NCI-H524 treated with DMSO at 0.1 percent for 48 hours (cell line): ENCODE measurements around the gene TRAPPC4.
"Not testable (repeated sequence)": the region's sequence is repeated elsewhere in the genome, so short reads cannot be mapped to it uniquely, and the experiment has no call there.

Experiments used
- DNase-seq: peaks from one replicate; lab custom pipeline; 2025; lab: John Stamatoyannopoulos, UW

TRAPPC4 gene

DNA sequence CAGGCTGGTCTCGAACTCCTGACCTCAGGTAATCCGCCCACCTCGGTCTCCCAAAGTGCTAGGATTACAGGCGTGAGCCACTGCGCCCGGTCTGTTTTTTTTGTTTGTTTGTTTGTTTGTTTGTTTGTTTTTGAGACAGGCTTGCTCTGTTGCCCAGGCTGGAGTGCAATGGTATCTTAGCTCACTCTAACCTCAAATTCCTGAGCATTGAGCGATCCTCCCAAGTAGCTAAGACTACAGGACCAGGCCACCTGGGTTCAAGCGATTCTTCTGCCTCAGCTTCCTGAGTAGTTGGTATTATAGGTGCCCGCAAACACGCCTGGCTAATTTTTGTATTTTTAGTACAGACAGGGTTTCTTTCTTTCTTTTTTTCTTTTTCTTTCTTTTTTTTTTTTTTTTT is 14.9 kb downstream of the TRAPPC4 start:
- DNase-seq: not testable (repeated sequence)

DNA sequence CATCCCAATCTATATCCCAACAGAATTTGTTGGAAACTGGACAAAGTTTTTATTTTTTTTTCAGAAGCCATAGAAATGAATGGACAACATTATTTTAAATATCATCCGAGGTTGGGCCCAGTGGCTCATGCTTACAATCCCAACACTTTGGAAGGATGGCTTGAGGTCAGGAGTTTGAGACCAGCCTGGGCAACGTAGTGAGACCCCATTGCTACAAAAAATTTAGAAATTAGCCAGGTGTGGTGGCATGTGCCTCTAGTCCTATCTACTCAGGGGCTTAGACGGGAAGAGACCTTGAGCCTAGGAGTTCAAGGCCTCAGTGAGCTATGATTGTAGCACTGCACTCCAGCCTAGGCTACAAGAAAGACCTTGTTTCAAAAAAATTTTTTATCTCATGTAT is 16.2 kb downstream of the TRAPPC4 start:
- DNase-seq: no peak

DNA sequence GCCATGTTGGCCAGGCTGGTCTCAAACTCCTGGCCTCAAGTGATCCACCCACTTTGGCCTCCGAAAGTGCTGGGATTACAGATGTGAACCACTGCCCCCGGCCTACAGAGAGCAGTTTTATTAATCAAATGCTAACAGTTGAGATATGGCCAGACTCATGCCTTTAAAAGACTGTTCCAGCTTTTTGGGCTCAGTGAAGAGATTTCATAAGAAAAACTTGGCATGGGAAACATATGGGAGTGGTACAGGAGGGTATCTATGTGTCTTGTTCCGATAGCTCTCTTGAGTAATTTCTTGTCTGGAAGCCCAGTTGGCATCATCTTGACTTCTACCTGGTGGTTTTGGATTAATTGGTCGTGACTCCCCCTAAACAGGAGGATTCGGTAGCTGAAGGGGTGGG is 20.3 kb downstream of the TRAPPC4 start:
- DNase-seq: no peak

DNA sequence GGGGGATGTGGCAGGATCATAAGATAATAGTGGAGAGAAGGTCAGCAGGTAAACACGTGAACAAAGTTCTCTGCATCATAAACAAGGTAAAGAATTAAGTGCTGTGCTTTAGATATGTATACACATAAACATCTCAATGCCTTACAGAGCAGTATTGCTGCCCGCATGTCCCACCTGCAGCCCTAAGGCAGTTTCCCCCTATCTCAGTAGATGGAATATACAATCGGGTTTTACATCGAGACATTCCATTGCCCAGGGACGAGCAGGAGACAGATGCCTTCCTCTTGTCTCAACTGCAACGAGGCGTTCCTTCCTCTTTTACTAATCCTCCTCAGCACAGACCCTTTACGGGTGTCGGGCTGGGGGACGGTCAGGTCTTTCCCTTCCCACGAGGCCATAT is 20.9 kb downstream of the TRAPPC4 start:
- not testable (repeated sequence) for DNase-seq

DNA sequence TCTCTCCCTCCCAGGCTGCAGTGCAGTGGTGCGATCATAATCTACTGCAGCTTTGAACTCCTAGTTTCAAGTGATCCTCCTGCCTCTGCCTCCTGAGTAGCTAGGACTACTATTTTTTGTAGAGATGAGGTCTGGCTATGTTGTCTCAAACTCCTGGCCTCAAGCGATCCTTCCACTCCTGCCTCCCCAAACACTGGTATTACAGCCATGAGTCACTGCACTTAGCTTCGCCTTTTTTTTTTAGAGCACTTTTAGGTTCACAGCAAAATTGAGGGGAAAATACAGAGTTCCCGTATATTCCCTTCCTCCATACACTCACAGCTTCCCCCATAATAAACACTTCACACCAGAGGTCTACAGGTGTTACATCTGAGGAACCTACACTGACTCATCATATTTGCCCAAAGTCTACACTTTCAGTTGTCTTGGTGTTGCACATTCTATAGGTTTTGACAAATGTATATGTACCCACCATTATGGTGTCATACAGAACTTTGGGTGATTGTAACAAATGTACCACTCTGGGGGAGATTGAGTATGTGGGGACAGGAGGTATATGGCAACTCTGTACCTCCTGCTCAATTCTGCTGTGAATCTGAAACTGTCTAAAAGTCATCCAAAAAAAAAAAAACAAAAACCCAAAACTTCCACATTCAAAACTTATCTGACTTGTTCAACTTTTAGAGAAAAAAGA is 23.4 kb downstream of the TRAPPC4 start:
- no peak for DNase-seq

DNA sequence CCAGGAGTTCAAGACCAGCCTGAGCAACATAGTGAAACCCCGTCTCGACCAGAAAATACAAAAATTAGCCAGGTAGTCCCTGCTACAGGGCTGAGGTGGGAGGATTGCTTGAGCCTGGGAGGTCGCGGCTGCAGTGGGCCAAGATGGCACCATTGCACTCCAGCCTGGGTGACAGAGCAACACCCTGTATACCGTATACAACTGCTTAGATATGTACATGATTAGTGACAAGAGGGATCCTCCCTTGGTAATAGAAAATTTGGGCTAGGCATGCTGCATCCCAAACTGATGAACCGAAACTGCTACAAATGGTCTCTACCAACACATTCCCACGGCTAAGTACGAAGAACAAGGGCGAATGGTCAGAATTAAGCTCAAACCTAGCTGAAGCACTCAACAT is 24.4 kb downstream of the TRAPPC4 start:
- no peak for DNase-seq

DNA sequence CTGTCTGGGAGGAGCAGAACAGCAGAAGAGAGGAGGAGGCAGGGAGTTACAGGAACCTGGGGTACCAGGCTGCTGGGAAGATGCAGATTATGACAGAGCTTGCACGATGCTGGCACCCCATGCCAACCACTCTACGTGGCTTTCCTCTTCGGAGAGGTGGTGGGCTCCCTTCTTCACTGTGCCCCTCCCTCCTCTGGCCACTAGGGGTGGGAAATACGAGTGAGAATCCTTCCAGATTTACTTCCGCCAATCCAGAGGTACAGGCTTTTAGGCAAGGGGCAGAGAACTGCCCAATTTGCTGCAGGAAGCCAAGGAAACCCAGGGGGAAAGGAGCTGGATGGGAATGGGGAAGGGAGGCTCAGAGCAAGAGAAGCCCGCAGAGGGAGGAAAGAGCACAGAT is 26.1 kb downstream of the TRAPPC4 start:
- no peak for DNase-seq

DNA sequence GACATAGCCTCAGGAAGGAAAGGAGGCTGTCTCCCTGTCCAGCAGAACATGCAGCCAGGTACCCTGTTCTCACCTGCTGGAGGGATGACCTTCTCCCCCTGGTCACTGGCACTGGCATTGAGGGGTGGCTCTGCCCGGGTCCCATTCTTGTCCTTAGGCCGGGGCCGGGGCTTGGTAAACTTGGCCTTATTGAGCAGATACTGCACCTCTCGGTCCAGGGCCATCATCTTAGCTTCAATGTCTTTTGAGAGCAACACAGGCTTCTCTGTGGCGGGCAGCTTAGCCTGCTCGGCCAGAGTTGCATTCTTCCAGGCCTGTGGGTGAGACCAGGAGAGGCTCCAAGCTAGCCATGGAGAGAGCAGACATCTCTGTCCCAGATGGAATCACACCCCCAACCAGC is 27.9 kb downstream of the TRAPPC4 start:
- DNase-seq: no peak

DNA sequence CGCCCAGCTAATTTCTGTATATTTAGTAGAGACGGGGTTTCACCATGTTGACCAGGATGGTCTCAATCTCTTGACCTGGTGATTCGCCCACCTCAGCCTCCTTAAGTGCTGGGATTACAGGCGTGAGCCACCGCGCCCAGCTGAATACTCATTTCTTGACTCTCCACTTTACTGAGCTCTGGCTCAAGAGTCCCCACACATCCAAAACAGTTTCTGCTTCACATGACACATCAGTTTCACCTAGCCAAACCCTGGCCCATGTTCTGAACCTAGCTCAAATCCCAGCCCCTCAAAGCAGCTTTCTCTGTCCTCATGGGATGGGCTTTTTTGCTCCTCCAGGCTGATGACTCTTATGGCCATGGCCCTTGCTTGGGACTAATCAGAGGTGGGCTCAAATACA is 28.6 kb downstream of the TRAPPC4 start:
- DNase-seq: no peak

DNA sequence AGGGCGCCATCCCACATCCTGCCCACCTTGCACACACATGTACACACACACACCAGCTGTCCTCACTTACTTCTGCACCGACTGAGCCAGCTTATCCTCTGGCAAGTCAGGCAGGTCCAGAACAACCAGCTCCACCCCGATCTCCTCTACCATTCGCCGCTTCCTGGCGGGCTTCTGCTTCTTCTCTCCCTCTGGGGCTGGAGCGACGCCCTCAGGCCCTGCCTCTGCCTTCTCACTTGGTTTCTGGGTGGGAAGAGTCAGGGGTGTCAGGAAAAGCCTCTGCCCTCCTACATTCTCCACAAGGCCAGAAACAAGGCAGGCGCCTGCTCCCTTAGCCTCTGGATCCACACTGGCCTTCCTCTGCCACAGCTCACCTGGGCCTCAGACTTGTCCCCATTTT is 30.1 kb downstream of the TRAPPC4 start:
- no peak for DNase-seq

DNA sequence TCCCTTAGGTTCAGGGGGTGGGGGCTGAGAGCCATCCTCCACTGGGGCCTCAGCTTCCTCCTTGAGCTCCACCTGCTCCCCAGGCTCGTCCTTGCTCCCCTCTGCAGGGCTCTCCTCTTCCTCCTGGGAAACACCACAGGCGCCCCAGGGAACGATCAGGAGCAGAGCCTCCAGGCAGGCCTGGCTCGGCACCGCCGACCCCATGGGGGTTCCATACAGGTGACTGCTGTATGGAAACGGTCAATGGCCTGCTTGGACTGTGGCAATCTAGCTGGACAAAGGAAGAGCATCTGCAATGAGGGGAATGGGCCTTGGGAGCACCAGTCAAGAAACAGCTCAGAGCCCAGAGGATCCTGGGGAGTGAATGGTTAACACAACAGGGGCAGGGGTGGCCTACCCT is 30.5 kb downstream of the TRAPPC4 start:
- DNase-seq: no peak

DNA sequence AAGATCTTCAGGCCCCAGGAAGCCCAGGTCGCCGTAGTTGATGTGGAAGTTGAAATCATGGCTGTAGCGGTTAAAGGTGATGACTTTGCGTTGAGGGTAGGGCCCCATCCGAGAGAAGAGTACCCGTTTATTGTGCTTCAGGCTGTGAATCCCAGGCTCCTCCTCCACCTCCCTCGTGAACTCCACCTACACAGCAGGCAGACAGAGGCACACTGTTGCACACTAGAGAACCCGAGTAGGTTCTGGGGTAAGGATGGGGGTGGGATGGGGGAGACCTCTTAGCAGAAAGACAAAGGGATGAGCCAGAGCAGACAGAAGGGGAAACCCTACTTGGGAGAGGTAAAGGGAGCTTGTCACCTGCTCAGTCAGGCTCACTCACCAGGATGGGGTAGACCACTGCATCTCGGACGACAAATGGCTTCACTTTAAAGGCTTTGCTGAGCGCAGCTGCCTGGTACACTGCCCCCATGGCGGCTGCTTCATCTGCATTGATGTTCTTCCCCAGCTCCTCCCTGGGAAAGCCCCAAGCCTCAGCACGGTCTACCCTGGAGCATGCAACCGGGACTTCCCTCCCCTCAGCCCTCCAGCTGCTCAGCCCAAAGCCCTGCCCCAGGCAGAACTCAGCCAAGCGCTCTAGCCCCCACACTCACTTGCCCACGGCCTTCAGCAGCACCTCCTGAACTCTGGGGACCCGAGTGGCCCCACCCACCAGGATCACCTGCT is 33.0 kb downstream of the TRAPPC4 start:
- DNase-seq: no peak

DNA sequence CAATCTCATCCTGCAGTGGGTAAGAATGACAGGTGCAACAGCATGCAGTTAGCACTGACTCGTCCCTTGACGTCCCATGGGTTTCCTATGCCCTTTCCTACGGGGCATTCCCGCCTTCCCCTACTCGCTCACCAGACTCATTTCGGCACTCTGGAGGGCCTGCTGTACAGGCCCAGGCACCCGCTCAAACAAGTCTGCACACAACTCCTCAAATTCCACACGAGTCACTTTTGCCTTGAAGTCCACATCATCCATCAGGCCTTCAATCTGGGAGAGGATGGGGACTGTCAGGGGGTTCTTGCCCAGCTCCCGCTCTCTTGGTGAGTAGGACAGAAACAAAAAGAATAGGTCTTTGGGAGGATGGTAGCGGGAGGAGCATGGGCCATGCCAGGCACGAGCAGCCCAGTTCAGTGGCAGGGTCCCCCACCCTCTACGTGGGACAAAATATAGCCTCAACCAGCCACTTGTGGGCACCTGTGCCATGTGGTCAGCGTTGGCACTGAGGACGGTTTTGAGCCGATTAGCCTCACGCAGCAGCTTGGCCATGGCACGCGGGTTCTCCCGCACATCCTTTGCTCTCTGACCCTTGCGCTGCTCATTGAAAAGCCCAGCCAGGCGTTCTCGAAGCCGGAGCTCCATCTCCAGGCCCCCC is 33.7 kb downstream of the TRAPPC4 start:
- no peak for DNase-seq

DNA sequence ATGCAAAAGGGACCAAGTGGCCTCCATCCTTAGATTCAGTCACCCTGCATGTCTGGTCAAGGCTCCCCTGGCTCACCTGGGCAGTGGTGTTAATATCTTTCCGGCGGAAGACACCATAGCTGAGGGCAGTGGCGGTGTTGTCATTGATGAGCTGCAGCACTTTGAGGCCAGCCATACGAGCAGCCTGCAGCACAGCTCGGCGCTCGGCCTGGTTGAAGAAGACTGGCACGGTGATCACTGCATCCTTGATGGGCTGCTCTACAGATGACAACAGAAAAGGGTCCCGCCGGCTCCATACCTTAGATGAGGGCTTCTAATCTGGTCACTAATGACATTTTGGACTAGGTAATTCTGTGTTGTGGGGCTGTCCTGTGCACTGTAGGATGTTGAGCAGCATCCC is 35.9 kb downstream of the TRAPPC4 start:
- no peak for DNase-seq

DNA sequence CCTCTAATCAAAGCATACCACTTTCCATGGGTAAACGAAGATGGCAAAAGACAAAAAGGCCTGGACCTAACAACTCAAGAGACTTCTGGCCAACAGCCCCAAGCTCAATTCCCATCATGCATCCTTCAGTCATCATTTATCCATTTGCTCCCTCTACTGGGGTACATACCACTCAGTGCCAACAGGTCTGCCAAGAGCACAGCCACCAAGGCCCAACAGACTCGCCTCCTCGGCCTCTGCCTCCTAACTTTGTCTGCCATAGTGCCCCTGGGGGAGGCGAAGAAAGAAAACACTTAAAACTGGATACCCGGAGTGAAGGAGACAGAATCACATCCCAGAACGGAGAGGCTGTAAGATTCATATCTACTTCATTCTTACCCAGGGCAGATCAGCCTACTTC is 37.3 kb downstream of the TRAPPC4 start:
- no peak for DNase-seq

DNA sequence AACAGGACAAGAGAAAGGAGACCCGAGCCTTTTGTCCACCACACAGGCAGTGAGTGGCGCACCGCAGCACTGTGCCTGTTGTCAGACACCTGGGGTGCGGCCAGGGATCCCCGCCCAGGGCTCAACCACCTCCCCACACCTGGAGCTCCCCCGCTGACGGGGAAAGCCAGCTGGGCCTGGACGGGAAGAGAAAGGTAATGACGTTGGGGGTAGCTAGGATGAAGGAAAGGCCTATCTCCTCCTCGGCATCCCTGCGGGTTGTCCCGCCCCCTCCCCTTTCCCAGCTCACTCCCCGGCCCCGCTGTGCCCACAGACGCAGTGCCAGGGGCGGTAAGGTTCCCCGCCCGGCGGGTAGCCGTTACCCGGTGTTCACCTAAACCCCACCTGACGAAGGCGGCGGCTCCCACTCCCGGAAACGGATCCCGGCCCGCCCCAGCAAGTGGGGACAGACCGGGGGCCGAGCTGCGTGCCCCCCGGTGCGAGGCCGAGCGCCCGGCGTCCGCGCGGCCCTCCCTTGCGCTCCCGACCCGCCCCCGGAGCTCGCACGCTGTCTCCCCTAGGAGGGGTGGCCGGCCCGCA is 37.9 kb downstream of the TRAPPC4 start:
- no peak for DNase-seq

DNA sequence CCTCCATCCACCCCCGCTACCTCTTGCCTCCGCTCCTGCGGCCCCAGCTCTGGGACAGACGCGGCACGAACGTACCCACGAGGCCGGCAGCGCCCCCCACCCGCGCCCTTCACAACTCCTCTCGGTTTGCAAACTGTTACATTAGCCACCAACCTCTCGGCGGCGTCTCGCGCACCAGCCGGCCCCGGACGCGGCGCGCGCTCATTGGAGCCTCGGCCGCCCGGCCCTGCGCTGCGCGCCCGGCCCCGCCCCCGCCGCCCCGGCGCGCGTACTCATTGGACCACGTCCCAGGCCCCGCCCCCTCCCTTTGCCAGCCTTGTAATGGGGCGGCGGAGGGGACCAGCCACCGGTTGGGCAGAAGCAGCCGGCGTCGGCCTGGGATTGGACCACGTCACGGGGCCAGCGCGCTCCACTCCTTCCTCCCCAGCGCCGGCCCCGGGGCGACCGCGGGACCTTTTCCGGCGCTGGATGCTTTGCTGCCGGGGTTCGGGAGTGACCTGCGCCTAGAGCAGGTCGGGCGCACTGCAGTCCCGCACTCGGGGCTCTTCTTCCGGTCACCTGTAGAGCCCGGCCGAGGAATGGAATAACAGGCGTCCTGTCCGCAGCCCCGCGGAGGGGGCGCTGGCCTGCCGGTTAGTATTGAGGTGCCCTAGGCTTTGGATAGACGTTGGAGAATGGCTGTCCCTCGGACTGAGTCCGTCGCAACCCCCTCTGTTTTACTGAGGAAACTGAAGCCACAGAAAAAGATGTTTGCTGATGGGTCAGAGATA is 38.6 kb downstream of the TRAPPC4 start, which contains the start of gene HYOU1:
Gene HYOU1, minus strand, starts transcription at position 206 of the 770 bp plus-strand sequence. CDS start 1,045 bp downstream, outside the sequence.
- peak; percentile 32 for DNase-seq

DNA sequence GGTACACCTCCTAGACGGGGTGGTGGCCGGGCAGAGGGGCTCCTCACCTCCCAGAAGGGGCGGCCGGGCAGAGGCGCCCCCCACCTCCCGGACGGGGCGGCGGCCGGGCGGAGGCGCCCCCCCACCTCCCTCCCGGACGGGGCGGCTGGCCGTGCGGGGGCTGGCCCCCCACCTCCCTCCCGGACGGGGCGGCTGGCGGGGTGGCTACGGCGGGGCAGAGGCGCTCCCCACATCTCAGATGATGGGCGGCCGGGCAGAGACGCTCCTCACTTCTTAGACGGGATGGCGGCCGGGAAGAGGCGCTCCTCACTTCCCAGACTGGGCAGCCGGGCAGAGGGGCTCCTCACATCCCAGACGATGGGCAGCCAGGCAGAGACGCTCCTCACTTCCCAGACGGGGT is 40.6 kb downstream of the TRAPPC4 start:
- not testable (repeated sequence) for DNase-seq

DNA sequence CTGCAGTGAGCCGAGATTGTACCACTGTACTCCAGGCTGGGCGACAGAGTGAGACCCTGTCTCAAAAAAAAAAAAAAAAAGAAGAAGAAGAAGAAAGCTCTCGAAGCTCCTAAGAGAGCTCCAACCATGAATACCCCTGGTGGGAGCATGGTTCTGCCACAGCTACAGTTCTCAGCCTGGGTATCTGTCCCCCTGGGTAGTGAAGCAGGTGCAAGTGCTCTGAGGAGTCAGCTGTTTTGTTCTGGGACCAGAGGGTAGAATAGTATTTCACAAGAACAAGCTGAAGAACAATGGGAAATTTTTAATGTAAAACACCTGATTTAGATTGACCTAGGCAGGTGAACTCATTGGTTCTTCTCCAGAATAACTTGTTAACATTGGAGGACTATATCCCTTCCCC is 42.7 kb downstream of the TRAPPC4 start:
- no peak for DNase-seq

DNA sequence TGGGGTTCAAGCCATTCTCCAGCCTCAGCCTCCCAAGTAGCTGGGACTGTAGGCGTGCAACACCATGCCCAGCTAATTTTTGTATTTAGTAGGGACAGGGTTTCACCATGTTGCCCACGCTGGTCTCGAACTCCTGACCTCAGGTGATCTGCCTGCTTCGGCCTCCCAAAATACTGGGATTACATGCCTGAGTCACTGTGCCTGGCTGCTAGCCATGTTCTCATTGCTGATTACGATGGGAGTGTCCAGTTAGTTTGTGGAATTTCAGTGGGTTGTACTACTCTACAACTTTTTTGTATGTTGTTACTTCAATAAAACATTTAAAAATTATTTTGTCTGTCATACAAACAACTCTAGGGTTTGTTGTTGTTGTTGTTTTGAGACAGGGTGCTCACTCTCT is 44.2 kb downstream of the TRAPPC4 start:
- no peak for DNase-seq

DNA sequence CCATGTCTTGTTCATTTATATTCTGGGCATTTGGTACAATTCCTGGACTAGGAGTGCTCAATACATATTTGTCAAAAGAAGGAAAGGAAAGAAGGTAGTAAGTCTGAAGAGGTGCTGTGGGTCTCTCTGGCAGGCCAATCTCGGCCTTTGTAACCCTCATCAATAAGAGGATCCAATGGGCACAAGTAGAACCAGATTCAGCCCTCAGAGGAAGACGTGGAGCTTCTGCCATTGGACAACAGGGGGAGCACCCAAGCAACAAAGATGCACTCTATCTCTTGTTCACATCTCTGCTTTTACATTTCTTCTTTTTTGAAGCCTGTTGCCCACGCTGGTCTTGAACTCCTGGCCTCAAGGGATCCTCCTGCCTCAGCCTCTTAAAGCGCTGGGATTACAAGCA is 46.8 kb downstream of the TRAPPC4 start:
- DNase-seq: no peak
